ENCODE results near the gene RASA4.
"Not testable (repeated sequence)": the region's sequence is repeated elsewhere in the genome, so short reads cannot be mapped to it uniquely, and the experiment has no call there.

The RASA4 gene

GRCh38 chr7:102604431-102605145, 12.0 kb downstream of the RASA4 start:
- H3K27ac ChIP-seq = not testable (repeated sequence)

GRCh38 chr7:102602317-102602716, 14.2 kb downstream of the RASA4 start:
- H3K27ac ChIP-seq = not testable (repeated sequence)

- not testable (repeated sequence) for H3K27ac ChIP-seq
These were observed 16.9 kb downstream of the RASA4 start for GRCh38 chr7:102599699-102600098.

GRCh38 chr7:102596036-102596435, 20.5 kb downstream of the RASA4 start:
- not testable (repeated sequence) for H3K27ac ChIP-seq

GRCh38 chr7:102593637-102594334, 22.8 kb downstream of the RASA4 start:
- H3K27ac ChIP-seq = not testable (repeated sequence)

GRCh38 chr7:102592477-102593019, 24.0 kb downstream of the RASA4 start:
- H3K27ac ChIP-seq = not testable (repeated sequence)

- H3K27ac ChIP-seq = not testable (repeated sequence)
These were observed 26.7 kb downstream of the RASA4 start for GRCh38 chr7:102589857-102590256.

- not testable (repeated sequence) for H3K27ac ChIP-seq
These were observed 33.1 kb downstream of the RASA4 start for GRCh38 chr7:102583495-102583894.

- H3K27ac ChIP-seq = not testable (repeated sequence)
These were observed 34.8 kb downstream of the RASA4 start for GRCh38 chr7:102581722-102582121.

- not testable (repeated sequence) for H3K27ac ChIP-seq
These were observed 38.1 kb downstream of the RASA4 start for GRCh38 chr7:102578486-102578885.

- not testable (repeated sequence) for H3K27ac ChIP-seq
These were observed 39.0 kb downstream of the RASA4 start for GRCh38 chr7:102577315-102578240.

- H3K27ac ChIP-seq = not testable (repeated sequence)
These were observed 40.2 kb downstream of the RASA4 start for GRCh38 chr7:102576363-102576762.

GRCh38 chr7:102574607-102575006, 41.9 kb downstream of the RASA4 start:
- H3K27ac ChIP-seq = not testable (repeated sequence)

- H3K27ac ChIP-seq = peak within 1 kb of the TSS; percentile 70
- peak; percentile 69 for TF ChIP-seq CTCF (conservative IDR thresholded peaks at IDR 0.05)
These were observed 44.0 kb downstream of the RASA4 start, which contains the start of gene POLR2J3 for GRCh38 chr7:102572261-102573239. TSS of gene POLR2J3 (minus strand) at chr7:102572583. CDS start at chr7:102572521, 62 bp downstream.

GRCh38 chr7:102568620-102569019, 47.9 kb downstream of the RASA4 start:
- H3K27ac ChIP-seq = not testable (repeated sequence)

GRCh38 chr7:102550808-102551422, 65.6 kb downstream of the RASA4 start, which contains the start of gene SPDYE2:
TSS of gene SPDYE2 (plus strand) at chr7:102551226. CDS start at chr7:102553256, 2,030 bp downstream.
- not testable (repeated sequence) for H3K27ac ChIP-seq

- H3K27ac ChIP-seq = not testable (repeated sequence)
These were observed 70.2 kb downstream of the RASA4 start for GRCh38 chr7:102546353-102546752.

GRCh38 chr7:102545288-102545687, 71.3 kb downstream of the RASA4 start:
- H3K27ac ChIP-seq = not testable (repeated sequence)

Data from C4-2B (cell line).